Panc1 (cell line): Measurements from ENCODE around the gene SDK1. TPM values are rescaled to one million over a fixed set of nuclear protein-coding genes. Genes with fewer than 3 reads are reported as not detected.

Experiments
- ATAC-seq: fragments of 200-7000 bp; cut with Tn5 transposase; 2 replicates; pipeline ENCODE4 v1.9.1; 2020; ENCODE audit warnings: mild to moderate bottlenecking, moderate library complexity
- BruUV-seq: library from RNA; stranded (reverse); fragments of 400-500 nt; replicated peaks from 2 replicates; lab custom pipeline; 2021; lab: Mats Ljungman, UMichigan
- CTCF ChIA-PET: fragments of 300-600 bp; sonication (Branson Sonifier 250); formaldehyde crosslinking; loops from one replicate; lab custom pipeline; 2022; ENCODE audit warnings: antibody characterized with exemption; lab: Charles Lee
- POLR2A ChIA-PET: fragments of 300-600 bp; sonication (Branson Sonifier 250); formaldehyde crosslinking; loops from one replicate; lab custom pipeline; 2022; ENCODE audit warnings: antibody characterized with exemption; lab: Charles Lee
- DNase-seq: peaks from one replicate; pipeline ENCODE4 v3.0.0-alpha.2; 2010; ENCODE audit warnings: low read depth, low spot score
- H3K27ac ChIP-seq: 2 replicates; pipeline ENCODE4 v1.5.1; 2011; ENCODE audit warnings: mild to moderate bottlenecking, low read length, inconsistent platforms
- H3K27me3 ChIP-seq: fragments of 200-500 bp; sonication (Bioruptor generic); 2 replicates; pipeline ENCODE4 v1.6.0; 2014; ENCODE audit warnings: low read length, inconsistent platforms; ENCODE audit not compliant: control insufficient read depth, insufficient read depth
- H3K36me3 ChIP-seq: fragments of 200-500 bp; sonication (Bioruptor generic); 2 replicates; pipeline ENCODE4 v1.5.1; 2014; ENCODE audit warnings: inconsistent platforms, mild to moderate bottlenecking, low read length, moderate library complexity; ENCODE audit not compliant: control insufficient read depth, insufficient read depth
- H3K4me1 ChIP-seq: 2 replicates; pipeline ENCODE4 v1.5.1; 2011; ENCODE audit warnings: inconsistent platforms, mild to moderate bottlenecking, low read length, moderate library complexity; ENCODE audit not compliant: control insufficient read depth, insufficient read depth
- H3K4me3 ChIP-seq, 2 experiments: 2 replicates each; pipeline ENCODE4 v1.5.1; 2011 to 2012; ENCODE audit warnings: low read depth in 2 of 2, low read length in 2 of 2, mild to moderate bottlenecking in 2 of 2, inconsistent platforms in 1 of 2, moderate library complexity in 1 of 2
- H3K9me3 ChIP-seq: fragments of 200-500 bp; sonication (Bioruptor generic); 2 replicates; pipeline ENCODE4 v1.5.1; 2014; ENCODE audit warnings: low read depth, mild to moderate bottlenecking, inconsistent platforms, low read length, moderate library complexity; ENCODE audit not compliant: control insufficient read depth, insufficient read depth
- CTCF ChIP-seq: fragments of 450-650 bp; IDR thresholded peaks from 2 replicates; pipeline ENCODE4 v1.5.1; 2017; ENCODE audit warnings: mild to moderate bottlenecking
- POLR2AphosphoS5 ChIP-seq: IDR thresholded peaks from 2 replicates; pipeline ENCODE4 v1.6.1; 2012; ENCODE audit warnings: mild to moderate bottlenecking, low read depth, low read length, moderate library complexity
- REST ChIP-seq, 2 experiments: IDR thresholded peaks; 2 replicates each; pipeline ENCODE4 v1.6.1; 2011 to 2012; ENCODE audit warnings: low read depth in 2 of 2, control low read depth in 1 of 2, low read length in 1 of 2, mild to moderate bottlenecking in 1 of 2, moderate library complexity in 1 of 2; ENCODE audit not compliant: insufficient read depth in 1 of 2
- SIN3A ChIP-seq: IDR thresholded peaks from 2 replicates; pipeline ENCODE4 v1.6.1; 2012; ENCODE audit warnings: low read depth, mild to moderate bottlenecking, low read length, moderate library complexity, borderline replicate concordance; ENCODE audit not compliant: insufficient read depth
- TCF7L2 ChIP-seq: IDR thresholded peaks from 2 replicates; pipeline ENCODE4 v1.6.1; 2011; ENCODE audit warnings: mild to moderate bottlenecking, low read depth, low read length, inconsistent platforms
- in situ Hi-C: cut with HindIII; loops from 2 replicates; pipeline ENCODE4 v1.10.0; 2016; ENCODE audit warnings: low sequenced_read_pairs, low pct_unique_long_range_greater_than_20kb
- intact Hi-C: fragments of 100-400 bp; cut with micrococcal nuclease; formaldehyde crosslinking; loops from one replicate; pipeline ENCODE4 v1.10.0; 2022; ENCODE audit not compliant: unreplicated experiment
- total RNA-seq: library from RNA; stranded (reverse); gene quantifications from one replicate; pipeline ENCODE4 v1.2.1, GENCODE V29; 2021; ENCODE audit not compliant: unreplicated experiment

SDK1 gene
- total RNA-seq, 1 experiment from 2014 or later = 47.4 TPM

- H3K4me1 ChIP-seq = no peaks in the 10 kb centered on the region
- no TSS peak for BruUV-seq
- no peaks in the 10 kb centered on the region for H3K36me3 ChIP-seq
- intact Hi-C loops = no loop called here
- ATAC-seq (no peak), DNase-seq (no peak)
- H3K27ac ChIP-seq = no peak overlapping the region
- no peak for TF ChIP-seq POLR2AphosphoS5
- no peak for TF ChIP-seq SIN3A
- no peak for TF ChIP-seq REST (IDR thresholded peaks at IDR 0.05; ENCODE audit: insufficient read depth in 1 of 2, low read depth in 2 of 2, low read length in 1 of 2)
- no peak for TF ChIP-seq TCF7L2
- TF ChIP-seq CTCF = no peak
- in situ Hi-C loops = no loop called here
- no peaks in the 10 kb centered on the region for H3K27me3 ChIP-seq
- H3K9me3 ChIP-seq = no peaks in the 10 kb centered on the region
- ChIA-PET POLR2A (interaction anchor here (0.7 kb wide), 1 partner anchor 556 kb away, joined by 4 read pairs; no protein-coding TSS in a partner anchor), CTCF (no interaction called here)
- no peak overlapping the region for H3K4me3 ChIP-seq
Measured at GRCh38 chr7:3844540-3845151, 543.6 kb downstream of the SDK1 start.

- no peak for DNase-seq
- ATAC-seq = no peak
- no peaks in the 10 kb centered on the region for H3K27me3 ChIP-seq
- no peaks in the 10 kb centered on the region for H3K36me3 ChIP-seq
- H3K9me3 ChIP-seq = no peaks in the 10 kb centered on the region
- no peak overlapping the region for H3K4me3 ChIP-seq
- CTCF ChIA-PET = interaction anchor here (0.7 kb wide), 1 partner anchor 35 kb away, joined by 3 read pairs; no protein-coding TSS in a partner anchor
- intact Hi-C loops (no loop called here), in situ Hi-C loops (no loop called here)
- H3K27ac ChIP-seq = no peak overlapping the region
- TF ChIP-seq SIN3A (no peak), REST (IDR thresholded peaks at IDR 0.05; ENCODE audit: insufficient read depth in 1 of 2, low read depth in 2 of 2, low read length in 1 of 2) (no peak), CTCF (no peak), POLR2AphosphoS5 (no peak), TCF7L2 (no peak)
- no TSS peak for BruUV-seq
- H3K4me1 ChIP-seq = no peaks in the 10 kb centered on the region
- POLR2A ChIA-PET = no interaction called here
Measured at GRCh38 chr7:3846738-3847137, 545.7 kb downstream of the SDK1 start.
